HEK293 (cell line): ENCODE data around the gene PCBP2.
A peak's percentile ranks its signal among the peaks of the same experiment; 100 is the strongest.

Experiments
- BCL11A ChIP-seq: fragments of 450-650 bp; formaldehyde crosslinking; IDR thresholded peaks from 2 replicates; pipeline ENCODE4 v1.5.1; 2016; ENCODE audit warnings: low read depth, missing biosample characterization, missing genetic modification characterization
- BCL11B ChIP-seq: fragments of 450-650 bp; formaldehyde crosslinking; IDR thresholded peaks from 2 replicates; pipeline ENCODE4 v1.5.1; 2016; ENCODE audit warnings: low read depth, missing biosample characterization, missing genetic modification characterization
- PRDM1 ChIP-seq: fragments of 450-650 bp; formaldehyde crosslinking; IDR thresholded peaks from 2 replicates; pipeline ENCODE4; 2016; ENCODE audit warnings: missing biosample characterization, missing genetic modification characterization
- REPIN1 ChIP-seq: fragments of 450-650 bp; formaldehyde crosslinking; IDR thresholded peaks from 2 replicates; pipeline ENCODE4 v1.5.1; 2017; ENCODE audit warnings: missing biosample characterization, missing genetic modification characterization, low read depth
- YY1 ChIP-seq: fragments of 450-650 bp; formaldehyde crosslinking; IDR thresholded peaks from 2 replicates; pipeline ENCODE4 v1.5.1; 2018; ENCODE audit warnings: missing biosample characterization, missing genetic modification characterization
- ZBTB7A ChIP-seq: fragments of 450-650 bp; formaldehyde crosslinking; IDR thresholded peaks from 2 replicates; pipeline ENCODE4 v1.5.1; 2016; ENCODE audit warnings: low read depth, missing biosample characterization, missing genetic modification characterization
- ZEB2 ChIP-seq: fragments of 450-650 bp; formaldehyde crosslinking; IDR thresholded peaks from 2 replicates; pipeline ENCODE4 v1.5.1; 2016; ENCODE audit warnings: missing biosample characterization, missing genetic modification characterization
- ZNF121 ChIP-seq: fragments of 450-650 bp; formaldehyde crosslinking; IDR thresholded peaks from 2 replicates; pipeline ENCODE4 v1.5.1; 2016; ENCODE audit warnings: missing biosample characterization, missing genetic modification characterization
- ZNF138 ChIP-seq: fragments of 450-650 bp; formaldehyde crosslinking; IDR thresholded peaks from 2 replicates; pipeline ENCODE4 v1.5.1; 2016; ENCODE audit warnings: missing biosample characterization, missing genetic modification characterization, borderline replicate concordance
- ZNF157 ChIP-seq: fragments of 450-650 bp; formaldehyde crosslinking; IDR thresholded peaks from 2 replicates; pipeline ENCODE4 v1.5.1; 2016; ENCODE audit warnings: missing biosample characterization, missing genetic modification characterization
- ZNF16 ChIP-seq: fragments of 450-650 bp; formaldehyde crosslinking; IDR thresholded peaks from 2 replicates; pipeline ENCODE4 v1.5.1; 2016; ENCODE audit warnings: low read depth, missing biosample characterization, missing genetic modification characterization
- ZNF169 ChIP-seq: fragments of 450-650 bp; formaldehyde crosslinking; IDR thresholded peaks from 2 replicates; pipeline ENCODE4 v1.5.1; 2016; ENCODE audit warnings: missing biosample characterization, missing genetic modification characterization
- ZNF18 ChIP-seq: fragments of 450-650 bp; formaldehyde crosslinking; IDR thresholded peaks from 2 replicates; pipeline ENCODE4 v1.5.1; 2016; ENCODE audit warnings: missing biosample characterization, missing genetic modification characterization
- ZNF2 ChIP-seq: fragments of 450-650 bp; formaldehyde crosslinking; IDR thresholded peaks from 2 replicates; pipeline ENCODE4 v1.5.1; 2016; ENCODE audit warnings: missing biosample characterization, missing genetic modification characterization
- ZNF311 ChIP-seq: fragments of 450-650 bp; formaldehyde crosslinking; IDR thresholded peaks from 2 replicates; pipeline ENCODE4 v1.5.1; 2017; ENCODE audit warnings: missing biosample characterization, missing genetic modification characterization, borderline replicate concordance
- ZNF37A ChIP-seq: fragments of 450-650 bp; IDR thresholded peaks from 2 replicates; pipeline ENCODE4 v1.5.1; 2018; ENCODE audit warnings: missing biosample characterization, missing genetic modification characterization
- ZNF404 ChIP-seq: fragments of 450-650 bp; formaldehyde crosslinking; IDR thresholded peaks from 2 replicates; pipeline ENCODE4 v1.5.1; 2017; ENCODE audit warnings: missing biosample characterization, missing genetic modification characterization
- ZNF544 ChIP-seq: fragments of 450-650 bp; formaldehyde crosslinking; IDR thresholded peaks from 2 replicates; pipeline ENCODE4 v1.5.0; 2017; ENCODE audit warnings: missing biosample characterization, missing genetic modification characterization
- ZNF623 ChIP-seq: fragments of 450-650 bp; formaldehyde crosslinking; IDR thresholded peaks from 2 replicates; pipeline ENCODE4 v1.5.1; 2016; ENCODE audit warnings: missing biosample characterization, missing genetic modification characterization
- ZNF654 ChIP-seq: fragments of 450-650 bp; formaldehyde crosslinking; IDR thresholded peaks from 2 replicates; pipeline ENCODE4 v1.5.1; 2016; ENCODE audit warnings: low read depth, missing biosample characterization, missing genetic modification characterization
- ZNF660 ChIP-seq: fragments of 450-650 bp; IDR thresholded peaks from 2 replicates; pipeline ENCODE4 v1.5.1; 2018; ENCODE audit warnings: missing biosample characterization, mild to moderate bottlenecking, missing genetic modification characterization
- ZNF664 ChIP-seq: fragments of 450-650 bp; formaldehyde crosslinking; IDR thresholded peaks from 2 replicates; pipeline ENCODE4 v1.5.1; 2016; ENCODE audit warnings: missing biosample characterization, missing genetic modification characterization
- ZNF701 ChIP-seq: fragments of 450-650 bp; formaldehyde crosslinking; IDR thresholded peaks from 2 replicates; pipeline ENCODE4 v1.5.1; 2016; ENCODE audit warnings: missing biosample characterization, missing genetic modification characterization
- ZSCAN16 ChIP-seq: fragments of 450-650 bp; formaldehyde crosslinking; IDR thresholded peaks from 2 replicates; pipeline ENCODE4 v1.5.1; 2016; ENCODE audit warnings: missing biosample characterization, missing genetic modification characterization
- ZSCAN23 ChIP-seq: fragments of 450-650 bp; formaldehyde crosslinking; IDR thresholded peaks from 2 replicates; pipeline ENCODE4 v1.5.1; 2016; ENCODE audit warnings: missing biosample characterization, missing genetic modification characterization
- ZXDB ChIP-seq: fragments of 450-650 bp; formaldehyde crosslinking; IDR thresholded peaks from 2 replicates; pipeline ENCODE4 v1.5.1; 2016; ENCODE audit warnings: missing biosample characterization, missing genetic modification characterization
- TF ChIP-seq, protein P1 (sequence below): fragments of 450-650 bp; formaldehyde crosslinking; IDR thresholded peaks from 2 replicates; pipeline ENCODE4 v1.5.1; 2016; ENCODE audit warnings: missing biosample characterization, missing genetic modification characterization
- TF ChIP-seq, protein P2 (sequence below): fragments of 450-650 bp; formaldehyde crosslinking; conservative IDR thresholded peaks from 2 replicates; pipeline ENCODE4 v1.5.1; 2016; ENCODE audit warnings: low read depth, missing biosample characterization, missing genetic modification characterization

PCBP2 gene

DNA sequence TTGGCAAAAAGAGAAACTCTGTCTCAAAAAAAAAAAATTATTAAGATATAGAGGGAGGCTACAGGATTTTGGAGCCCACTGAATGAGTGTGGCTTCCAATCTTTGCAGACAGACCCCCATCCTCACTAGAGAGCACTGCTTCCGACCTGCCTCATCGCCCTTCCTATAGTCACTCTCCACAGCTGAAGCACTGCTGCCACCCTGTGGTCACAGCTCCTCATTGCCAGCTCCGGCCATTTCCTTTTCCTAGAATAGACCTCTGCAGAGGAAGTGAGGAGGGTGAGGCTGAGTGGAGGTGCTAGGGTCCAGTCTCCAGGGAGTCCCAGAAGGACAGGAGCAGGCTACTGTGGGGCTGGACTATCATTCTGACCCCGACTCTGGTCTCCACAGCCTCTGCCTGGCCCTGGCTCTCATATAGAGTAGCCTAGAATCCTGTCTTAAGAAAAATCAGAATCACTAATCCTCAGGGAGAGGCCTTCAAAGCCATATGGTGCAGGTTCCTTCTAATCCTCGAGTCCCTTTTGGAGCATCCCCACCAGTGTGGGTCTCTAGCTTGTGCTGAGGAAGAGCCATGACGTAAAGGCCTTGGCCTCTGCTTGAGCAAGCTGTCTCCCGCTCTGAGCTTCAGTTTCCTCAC is 56.8 kb downstream of the PCBP2 start (continued):
- TF ChIP-seq ZEB2 (tag by site-specific recombination) (no peak), ZNF2 (tag by site-specific recombination) (peak; percentile 81), BCL11B (tag by site-specific recombination) (no peak), ZNF654 (peak; percentile 98), ZNF311 (no peak), PRDM1 (tag by site-specific recombination) (no peak), ZNF16 (tag by site-specific recombination) (no peak), ZNF404 (tag by site-specific recombination) (no peak), ZBTB7A (tag by site-specific recombination) (no peak), ZXDB (tag by site-specific recombination) (no peak), ZNF18 (tag by site-specific recombination) (no peak), ZSCAN23 (tag by site-specific recombination) (no peak), ZNF157 (tag by site-specific recombination) (no peak), ZNF623 (tag by site-specific recombination) (no peak), BCL11A (tag by site-specific recombination) (no peak), ZNF701 (tag by site-specific recombination) (no peak), ZSCAN16 (no peak), ZNF169 (tag by site-specific recombination) (no peak), ZNF121 (tag by site-specific recombination) (no peak), ZNF37A (tag by site-specific recombination) (no peak), ZNF544 (tag by site-specific recombination) (no peak), YY1 (no peak), ZNF660 (no peak; the same call in 1 of the 2 replicates), ZNF664 (tag by site-specific recombination) (no peak), REPIN1 (tag by site-specific recombination) (no peak), ZNF138 (tag by site-specific recombination) (no peak)
- TF ChIP-seq, protein P1, sequence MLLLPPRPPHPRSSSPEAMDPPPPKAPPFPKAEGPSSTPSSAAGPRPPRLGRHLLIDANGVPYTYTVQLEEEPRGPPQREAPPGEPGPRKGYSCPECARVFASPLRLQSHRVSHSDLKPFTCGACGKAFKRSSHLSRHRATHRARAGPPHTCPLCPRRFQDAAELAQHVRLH: no peak
- TF ChIP-seq, protein P2, sequence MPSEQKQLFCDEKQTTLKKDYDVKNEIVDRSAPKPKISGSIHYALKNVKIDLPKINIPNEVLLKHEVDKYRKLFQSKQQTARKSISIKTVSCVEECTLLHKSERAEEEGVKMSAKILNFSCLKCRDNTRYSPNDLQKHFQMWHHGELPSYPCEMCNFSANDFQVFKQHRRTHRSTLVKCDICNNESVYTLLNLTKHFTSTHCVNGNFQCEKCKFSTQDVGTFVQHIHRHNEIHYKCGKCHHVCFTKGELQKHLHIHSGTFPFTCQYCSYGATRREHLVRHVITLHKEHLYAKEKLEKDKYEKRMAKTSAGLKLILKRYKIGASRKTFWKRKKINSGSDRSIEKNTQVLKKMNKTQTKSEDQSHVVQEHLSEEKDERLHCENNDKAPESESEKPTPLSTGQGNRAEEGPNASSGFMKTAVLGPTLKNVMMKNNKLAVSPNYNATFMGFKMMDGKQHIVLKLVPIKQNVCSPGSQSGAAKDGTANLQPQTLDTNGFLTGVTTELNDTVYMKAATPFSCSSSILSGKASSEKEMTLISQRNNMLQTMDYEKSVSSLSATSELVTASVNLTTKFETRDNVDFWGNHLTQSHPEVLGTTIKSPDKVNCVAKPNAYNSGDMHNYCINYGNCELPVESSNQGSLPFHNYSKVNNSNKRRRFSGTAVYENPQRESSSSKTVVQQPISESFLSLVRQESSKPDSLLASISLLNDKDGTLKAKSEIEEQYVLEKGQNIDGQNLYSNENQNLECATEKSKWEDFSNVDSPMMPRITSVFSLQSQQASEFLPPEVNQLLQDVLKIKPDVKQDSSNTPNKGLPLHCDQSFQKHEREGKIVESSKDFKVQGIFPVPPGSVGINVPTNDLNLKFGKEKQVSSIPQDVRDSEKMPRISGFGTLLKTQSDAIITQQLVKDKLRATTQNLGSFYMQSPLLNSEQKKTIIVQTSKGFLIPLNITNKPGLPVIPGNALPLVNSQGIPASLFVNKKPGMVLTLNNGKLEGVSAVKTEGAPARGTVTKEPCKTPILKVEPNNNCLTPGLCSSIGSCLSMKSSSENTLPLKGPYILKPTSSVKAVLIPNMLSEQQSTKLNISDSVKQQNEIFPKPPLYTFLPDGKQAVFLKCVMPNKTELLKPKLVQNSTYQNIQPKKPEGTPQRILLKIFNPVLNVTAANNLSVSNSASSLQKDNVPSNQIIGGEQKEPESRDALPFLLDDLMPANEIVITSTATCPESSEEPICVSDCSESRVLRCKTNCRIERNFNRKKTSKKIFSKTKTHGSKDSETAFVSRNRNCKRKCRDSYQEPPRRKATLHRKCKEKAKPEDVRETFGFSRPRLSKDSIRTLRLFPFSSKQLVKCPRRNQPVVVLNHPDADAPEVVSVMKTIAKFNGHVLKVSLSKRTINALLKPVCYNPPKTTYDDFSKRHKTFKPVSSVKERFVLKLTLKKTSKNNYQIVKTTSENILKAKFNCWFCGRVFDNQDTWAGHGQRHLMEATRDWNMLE (tag by site-specific recombination): no peak
